Right ventricle myocardium inferior (tissue), 1 donor: ENCODE data around the gene DSC2. TPM values are rescaled to one million over a fixed set of nuclear protein-coding genes. Genes with fewer than 3 reads are reported as not detected.
A peak's percentile ranks its signal among the peaks of the same experiment; 100 is the strongest.
"Not testable (repeated sequence)": the region's sequence is repeated elsewhere in the genome, so short reads cannot be mapped to it uniquely, and the experiment has no call there.

Experiments used
- ATAC-seq: fragments of 200-7000 bp; cut with Tn5 transposase; one replicate; pipeline ENCODE4 v1.9.1; 2020; ENCODE audit warnings: mild to moderate bottlenecking, moderate library complexity
- DNase-seq: peaks from one replicate; pipeline ENCODE4 v3.0.0; 2021; ENCODE audit errors: missing footprints
- intact Hi-C: fragments of 100-400 bp; cut with DNase I; formaldehyde crosslinking; loops from one replicate; pipeline ENCODE4 v1.11.0; 2022
- long read RNA-seq: library from polyadenylated mRNA; unstranded; transcript quantifications from one replicate; pipeline ENCODE4 v2.0.0, GENCODE V29; 2021
- total RNA-seq: library from RNA; stranded (reverse); fragmentation: NEBNext Ultra II Directional; extraction: Animal tissue kit (Norgen Biotek cat#: 25700); gene quantifications from one replicate; pipeline ENCODE4 v1.2.1, GENCODE V29; 2021
- donor health status: DM: no; HTN: yes; CAD: no; lungs with severe emphysema.

The DSC2 gene
- 26.0 TPM for total RNA-seq
- long read RNA-seq, full-length matches to known transcripts, result 11 of 16 reads
- long read RNA-seq, partial matches to known transcripts, result 3 of 16 reads
- long read RNA-seq, other reads (novel, unspliced or antisense), result 2 of 16 reads

GRCh38 chr18:31102025-31102684 lies at the start of gene DSC2:
Gene DSC2 (minus strand): TSS chr18:31102421. CDS start chr18:31101971, 450 bp downstream.
- intact Hi-C loops, result loop anchor here (5.0 kb wide), 4 partner anchors 105 to 395 kb away; partner anchors contain the start of gene DSG2
- DNase-seq (peak; percentile 79), ATAC-seq (peak; percentile 54)

DNA sequence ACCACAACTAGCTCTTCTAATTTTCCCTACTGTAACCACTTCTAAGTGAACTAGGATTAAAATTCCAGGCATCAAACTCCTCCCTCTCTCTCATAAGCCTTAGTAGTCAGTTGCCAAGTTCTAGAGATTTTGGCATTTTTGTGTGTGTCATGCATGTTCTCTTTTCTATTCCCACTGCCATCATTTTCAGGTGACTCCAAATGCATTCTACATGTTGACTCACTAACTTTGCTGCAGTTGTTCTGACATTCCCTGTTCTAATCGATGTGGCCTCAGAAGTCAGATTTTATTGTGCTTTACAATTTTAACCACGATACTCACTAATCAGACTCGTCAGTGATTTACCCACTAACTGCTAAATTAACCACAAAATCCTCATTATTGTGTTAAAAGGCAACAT lies 47.1 kb upstream of the DSC2 start:
- intact Hi-C loops, result loop anchor here (2.0 to 10.0 kb wide), 2 partner anchors 13 to 75 kb away; partner anchors contain the start of gene DSC1
- ATAC-seq, result no peak
- no peak for DNase-seq

DNA sequence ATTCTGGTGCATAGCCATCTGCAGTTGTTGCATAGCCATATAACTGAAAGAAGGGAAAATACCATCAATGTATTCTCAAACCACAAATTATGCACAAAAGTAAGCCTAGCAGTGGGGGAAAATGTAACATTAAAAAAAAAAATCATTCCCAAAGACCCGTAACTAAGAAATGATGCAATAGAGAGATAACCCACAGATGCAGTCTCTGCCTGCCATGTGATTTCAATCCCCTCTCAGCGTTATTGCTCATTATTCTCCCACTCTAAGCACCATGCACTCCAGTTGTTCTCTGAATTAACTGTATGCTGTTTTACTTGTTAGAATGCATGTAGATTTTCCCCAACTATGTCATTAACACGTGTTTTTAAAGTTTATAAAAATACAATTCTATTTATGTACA lies 46.4 kb upstream of the DSC2 start:
- DNase-seq (no peak), ATAC-seq (no peak)
- intact Hi-C loops, result loop anchor here (2.0 to 10.0 kb wide), 2 partner anchors 14 to 74 kb away; partner anchors contain the start of gene DSC1

- no peak for DNase-seq
- intact Hi-C loops, result loop anchor here (10.0 kb wide), 1 partner anchor 72 kb away; no protein-coding TSS in a partner anchor
- ATAC-seq, result no peak
Observed at GRCh38 chr18:31146809-31147208, 44.6 kb upstream of the DSC2 start.

DNA sequence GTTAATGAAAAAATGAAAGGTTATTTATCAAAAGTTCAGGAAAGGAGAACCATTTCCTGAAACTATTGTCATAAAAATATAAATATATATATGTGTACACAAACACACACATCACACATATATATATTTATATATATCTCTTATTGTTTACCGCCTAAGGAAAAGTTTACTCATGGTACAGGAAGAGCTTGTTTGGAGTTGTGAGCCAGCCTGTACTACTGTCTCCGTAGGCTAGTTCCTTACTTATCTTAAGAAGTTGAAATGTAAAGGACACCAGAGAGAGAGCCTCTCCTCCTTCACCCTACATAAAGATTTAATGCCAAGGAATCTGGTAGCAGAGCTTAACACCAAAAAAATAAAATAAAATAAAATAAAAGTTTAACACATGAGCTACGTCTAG lies 40.8 kb upstream of the DSC2 start:
- no peak for ATAC-seq
- DNase-seq, result no peak
- intact Hi-C loops, result loop anchor here (10.0 kb wide), 1 partner anchor 68 kb away; no protein-coding TSS in a partner anchor

DNA sequence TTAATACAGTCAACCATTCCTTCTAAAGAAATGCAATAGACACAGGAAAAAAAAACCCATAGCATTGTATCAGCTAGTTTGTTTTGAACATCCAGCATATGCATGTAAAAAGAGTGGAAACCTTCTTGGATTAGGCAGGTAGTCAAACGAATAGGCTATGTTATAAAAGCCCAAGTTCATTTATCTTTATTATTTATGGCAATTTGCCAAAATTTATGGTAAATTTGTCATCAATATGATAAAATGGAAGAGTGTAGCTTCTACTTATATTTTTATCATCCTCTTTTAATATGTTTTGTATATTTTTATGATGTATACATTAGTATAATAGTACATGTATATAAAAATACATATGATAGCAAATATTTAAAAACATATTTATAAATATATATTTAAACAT lies 36.5 kb upstream of the DSC2 start:
- intact Hi-C loops, result no loop called here
- no peak for DNase-seq
- ATAC-seq, result no peak

DNA sequence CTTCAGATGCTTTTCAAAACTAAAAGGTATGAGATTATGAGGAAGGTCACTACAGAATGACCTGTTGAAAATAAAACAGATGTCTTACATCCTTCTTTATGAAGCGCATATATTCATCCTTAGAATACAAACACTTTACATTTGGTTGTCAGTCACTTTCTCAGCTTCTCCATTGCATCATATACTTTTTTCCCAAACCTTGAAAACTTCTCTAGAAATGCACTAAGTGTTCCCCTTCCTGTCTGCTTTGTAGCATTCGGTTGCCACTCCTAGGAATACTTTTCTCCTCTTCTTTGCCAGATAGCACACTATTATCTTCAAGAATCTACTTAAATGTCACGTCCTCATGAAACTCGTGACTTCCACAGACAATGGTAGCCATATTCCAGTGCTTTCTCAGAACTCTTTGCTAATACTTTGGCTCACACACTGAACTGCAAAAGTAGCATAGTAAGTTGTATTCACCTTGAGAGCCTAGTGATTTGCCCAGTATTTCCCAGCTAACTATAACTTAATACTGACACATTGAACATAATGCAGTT lies 32.8 kb upstream of the DSC2 start:
- ATAC-seq (no peak), DNase-seq (no peak)
- intact Hi-C loops, result no loop called here

- ATAC-seq, result no peak
- no peak for DNase-seq
- intact Hi-C loops, result no loop called here
Observed at GRCh38 chr18:31129398-31130115, 27.3 kb upstream of the DSC2 start.

- DNase-seq (no peak), ATAC-seq (no peak)
- intact Hi-C loops, result no loop called here
Observed at GRCh38 chr18:31125878-31126277, 23.7 kb upstream of the DSC2 start.

GRCh38 chr18:31123125-31123524 lies 20.9 kb upstream of the DSC2 start:
- DNase-seq, ATAC-seq, intact Hi-C loops: not testable (repeated sequence)

DNA sequence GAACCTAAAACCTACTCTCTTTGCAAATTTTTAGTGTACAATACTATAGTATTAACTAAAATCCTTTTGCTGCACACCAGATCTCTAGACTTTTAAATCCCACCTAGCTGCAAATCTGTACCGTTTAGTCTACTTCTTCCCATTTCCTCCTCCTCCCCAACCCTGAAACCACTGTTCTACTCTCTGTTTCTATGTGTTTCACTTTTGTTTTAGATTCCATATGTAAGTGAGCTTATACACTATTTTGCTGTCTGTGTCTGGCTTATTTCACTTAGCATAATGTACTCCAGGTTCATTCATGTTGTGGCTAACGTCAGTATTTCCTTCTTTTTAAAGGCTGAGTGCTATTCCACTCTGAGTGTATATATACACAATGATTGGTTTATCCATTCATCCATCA lies 18.4 kb upstream of the DSC2 start:
- ATAC-seq, result no peak
- intact Hi-C loops, result no loop called here

DNA sequence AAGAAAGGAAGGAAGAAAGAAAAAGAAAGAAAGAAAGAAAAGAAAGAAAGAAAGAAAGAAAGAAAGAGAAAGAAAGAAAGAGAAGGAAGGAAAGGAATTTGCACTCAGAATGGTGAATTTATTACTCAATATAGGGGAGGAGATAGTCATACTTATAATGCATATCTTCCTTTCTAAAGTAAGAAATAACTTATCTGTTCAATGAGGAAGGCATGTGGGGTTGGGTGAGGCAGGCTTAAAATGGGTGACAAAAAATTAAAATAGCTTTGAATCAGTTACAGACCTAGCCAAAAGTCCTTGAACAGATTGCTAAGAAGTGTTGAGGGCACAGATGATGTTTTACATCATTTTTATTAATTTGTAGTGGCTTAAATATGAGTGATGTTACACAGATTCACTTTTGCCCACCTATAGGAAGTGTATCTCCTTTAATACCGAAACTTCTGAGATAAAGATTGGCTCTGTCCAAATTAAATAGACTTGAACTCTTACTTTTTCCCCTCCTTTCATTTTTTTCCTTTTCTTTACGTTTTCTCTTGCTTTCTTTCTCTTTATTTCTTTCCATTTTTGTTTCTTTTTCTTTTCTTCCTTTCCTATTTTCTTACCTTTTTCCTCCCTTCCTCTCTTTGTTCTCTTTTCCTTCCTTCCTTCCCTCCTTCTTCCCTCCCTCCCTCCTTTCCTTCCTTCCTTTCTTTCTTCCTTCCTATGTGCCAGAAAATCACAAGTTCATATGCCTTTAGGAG lies 14.8 kb upstream of the DSC2 start:
- DNase-seq, result no peak
- intact Hi-C loops, result no loop called here
- ATAC-seq, result no peak

More for the DNA sequence above, 18.4 kb upstream of the DSC2 start:
- no peak for DNase-seq

DNA sequence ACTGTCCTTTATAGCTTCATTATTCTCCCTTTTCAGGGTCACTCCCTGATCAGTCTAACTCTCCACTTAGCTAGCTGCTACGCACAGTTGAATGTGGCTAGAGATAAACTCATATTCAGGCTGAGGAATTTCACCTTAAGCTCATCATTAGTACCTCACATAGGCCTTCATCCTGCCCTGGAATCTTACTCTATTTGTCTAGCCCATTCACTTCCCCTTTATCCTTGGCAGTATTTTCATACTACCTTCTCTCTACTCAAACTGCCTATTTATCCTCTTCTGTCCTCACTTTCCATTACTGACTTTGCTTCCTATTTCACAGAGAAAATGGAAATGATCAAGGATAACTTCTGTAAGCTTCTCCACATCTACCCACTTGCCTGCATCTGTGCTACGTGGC lies 10.6 kb upstream of the DSC2 start:
- DNase-seq (no peak), ATAC-seq (no peak)
- intact Hi-C loops, result no loop called here

- DNase-seq (no peak), ATAC-seq (no peak)
- intact Hi-C loops, result no loop called here
Observed at GRCh38 chr18:31105733-31106132, 3.5 kb upstream of the DSC2 start.

- ATAC-seq (no peak), DNase-seq (no peak)
- intact Hi-C loops, result loop anchor here (5.0 kb wide), 4 partner anchors 103 to 393 kb away; partner anchors contain the start of gene DSG2
Observed at GRCh38 chr18:31104444-31104843, 2.2 kb upstream of the DSC2 start.

- intact Hi-C loops, result loop anchor here (5.0 kb wide), 4 partner anchors 104 to 394 kb away; partner anchors contain the start of gene DSG2
- no peak for ATAC-seq
Observed at GRCh38 chr18:31103423-31103822, 1.2 kb upstream of the DSC2 start.

DNA sequence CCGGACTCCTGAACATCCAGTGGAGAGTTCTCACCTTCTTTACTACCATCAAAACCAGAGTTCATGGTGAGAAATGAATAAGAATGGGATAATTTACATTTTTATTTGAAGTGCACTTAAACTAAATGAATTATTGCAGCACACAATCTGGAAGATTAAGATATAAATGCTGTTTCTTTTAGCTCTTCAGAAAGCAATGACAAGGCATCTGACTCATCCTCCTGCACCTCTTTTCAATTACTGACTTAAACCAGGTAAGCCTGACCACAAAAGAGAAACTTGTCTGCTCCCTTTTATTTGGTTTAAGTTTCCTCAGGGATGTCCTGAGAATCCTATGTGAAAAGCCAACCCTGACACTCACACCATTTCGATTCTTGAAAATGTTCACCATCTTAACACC lies 720 bp upstream of the DSC2 start:
- ATAC-seq (no peak), DNase-seq (no peak)
- intact Hi-C loops, result loop anchor here (5.0 kb wide), 4 partner anchors 104 to 394 kb away; partner anchors contain the start of gene DSG2

More at GRCh38 chr18:31103423-31103822, 1.2 kb upstream of the DSC2 start:
- no peak for DNase-seq

DNA sequence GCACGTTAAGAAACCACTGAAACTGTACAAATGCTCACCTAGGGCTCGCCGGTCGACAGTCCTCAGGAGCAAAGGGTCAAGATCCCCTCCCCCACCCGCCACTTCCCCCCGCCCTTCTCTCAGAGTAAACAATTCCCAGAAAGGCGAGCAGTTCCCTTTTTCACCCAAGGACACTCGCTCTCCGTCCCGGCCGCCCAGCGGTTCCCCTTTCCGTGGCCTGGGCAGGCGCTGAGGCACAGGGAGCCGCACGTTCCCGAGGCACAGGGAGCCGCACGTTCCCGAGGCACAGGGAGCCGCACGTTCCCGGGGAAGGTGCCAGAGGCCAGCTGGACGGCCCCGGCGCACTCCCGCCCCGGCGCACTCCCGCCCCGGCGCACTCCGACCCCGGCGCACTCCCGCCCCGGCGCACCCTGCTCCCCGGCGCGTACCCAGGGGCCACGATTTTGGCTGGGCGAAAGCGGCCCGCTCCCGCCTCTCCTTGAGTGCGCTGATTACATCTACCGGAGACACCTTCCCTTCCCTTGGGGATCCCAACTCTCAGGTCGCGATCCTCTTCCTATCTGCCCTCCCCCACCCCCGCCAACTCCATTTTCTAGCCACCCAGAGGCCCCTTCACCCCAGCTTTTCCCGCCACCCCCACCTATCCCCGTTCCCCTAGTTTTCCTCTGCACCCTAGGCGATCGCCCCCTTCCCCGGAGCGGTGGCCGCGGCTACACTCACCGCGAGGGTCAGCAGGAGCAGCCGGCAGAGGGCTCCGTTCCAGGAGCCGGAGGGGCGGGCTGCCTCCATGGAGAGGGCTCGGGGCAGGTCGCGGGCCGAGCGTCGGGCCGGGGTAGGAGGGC lies 817 bp downstream of the DSC2 start:
- intact Hi-C loops, result loop anchor here (2.0 to 5.0 kb wide), 5 partner anchors 106 to 396 kb away; partner anchors contain the start of gene DSG2
- DNase-seq (peak; percentile 93), ATAC-seq (peak; percentile 89)
